ENCODE measurements around the gene DISC1. TPM values are rescaled to one million over a fixed set of nuclear protein-coding genes. Genes with fewer than 3 reads are reported as not detected.

DISC1 gene
- polyA plus RNA-seq, 1 of the 3 experiments (the other 2 are of a cell fraction) = 1.7 TPM

DNA sequence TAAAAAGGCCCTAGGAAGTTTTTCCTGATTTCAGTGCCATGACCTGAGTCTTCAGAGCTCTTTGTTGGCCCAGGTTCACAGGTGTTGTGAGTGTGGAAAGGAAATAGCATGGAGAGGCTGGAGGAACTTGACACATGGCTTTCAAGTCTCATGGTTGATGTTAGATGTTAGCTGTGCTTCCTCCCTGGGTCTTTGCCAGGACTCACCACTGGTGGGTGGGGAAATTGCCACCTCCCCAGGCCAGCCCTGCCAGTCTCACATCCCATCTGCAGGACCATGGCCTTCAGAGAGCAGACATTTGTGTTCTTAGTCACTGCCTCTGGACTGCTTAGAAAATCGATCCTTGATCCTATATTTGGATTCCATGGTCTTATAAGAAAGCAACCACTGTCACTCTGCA is 383.2 kb downstream of the DISC1 start:
- H3K27ac ChIP-seq (ENCODE audit: low read depth in 2 of 2, low read length in 1 of 2) = no peak overlapping the region

DNA sequence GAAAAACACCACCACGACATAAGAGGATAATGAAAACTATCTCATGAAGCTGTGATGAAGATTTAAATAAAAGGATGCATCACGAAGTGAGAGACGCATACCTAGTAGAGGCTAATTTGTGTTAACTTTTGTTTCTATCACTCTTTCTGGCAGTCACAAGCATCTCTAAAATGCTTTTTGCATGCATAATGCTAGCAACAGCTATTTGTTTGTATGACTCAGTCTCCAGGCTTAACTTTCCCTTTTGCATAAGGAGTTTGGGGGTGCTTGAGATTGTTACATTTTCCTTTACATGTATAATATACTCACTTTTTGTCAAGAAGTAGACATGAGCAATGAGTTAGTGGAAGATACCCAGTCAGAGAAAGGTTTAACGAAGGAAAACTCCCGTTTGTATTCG is 385.4 kb downstream of the DISC1 start:
- CTCF ChIA-PET = interaction anchor here (1.1 kb wide), 1 partner anchor 256 kb away, joined by 3 read pairs; no protein-coding TSS in a partner anchor
- Histone ChIP-seq H3K4me2 (no peak overlapping the region), H3K79me2 (ENCODE audit: insufficient read depth) (no peaks in the 10 kb centered on the region), H3K4me3 (ENCODE audit: low read depth in 2 of 2, low read length in 1 of 2) (no peak overlapping the region), H3K9ac (no peak overlapping the region), H3K36me3 (replicated peaks in 1 of 2; ENCODE audit: control insufficient read depth in 1 of 2, insufficient read depth in 2 of 2, low read length in 1 of 2) (no peaks in the 10 kb centered on the region), H3K27ac (ENCODE audit: low read depth in 2 of 2, low read length in 1 of 2) (no peak overlapping the region), H3F3A (replicated peaks; ENCODE audit: insufficient read depth) (no peaks in the 10 kb centered on the region), H4K20me1 (ENCODE audit: insufficient read depth) (no peaks in the 10 kb centered on the region), H3K9me3 (no peaks in the 10 kb centered on the region), H2AFZ (ENCODE audit: low read depth) (no peak overlapping the region), H3K27me3 (ENCODE audit: insufficient read depth) (no peaks in the 10 kb centered on the region), H3K9me2 (no peaks in the 10 kb centered on the region), H3K4me1 (ENCODE audit: control insufficient read depth in 1 of 2, insufficient read depth in 2 of 2, low read depth in 1 of 2, low read length in 1 of 2) (peaks cover 0 to 32% of the 10 kb centered on the region in 2 experiments; a peak in 2 of 4 replicates)
- POLR2A ChIA-PET = no interaction called here
- TF ChIP-seq POLR2AphosphoS5 (IDR thresholded peaks at IDR 0.05; ENCODE audit: low read depth, low read length) = no peak
- no peak for TF ChIP-seq TAF1 (IDR thresholded peaks at IDR 0.05; ENCODE audit: borderline replicate concordance, low read depth, low read length)
- no peak for TF ChIP-seq NFIC (IDR thresholded peaks at IDR 0.05; ENCODE audit: borderline replicate concordance)
- no peak for TF ChIP-seq MAX (IDR thresholded peaks at IDR 0.05; ENCODE audit: low read depth)
- no peak for TF ChIP-seq RAD21 (IDR thresholded peaks at IDR 0.05; ENCODE audit: low read length)
- TF ChIP-seq ELF1 (IDR thresholded peaks at IDR 0.05) = no peak
- TF ChIP-seq, protein P1, sequence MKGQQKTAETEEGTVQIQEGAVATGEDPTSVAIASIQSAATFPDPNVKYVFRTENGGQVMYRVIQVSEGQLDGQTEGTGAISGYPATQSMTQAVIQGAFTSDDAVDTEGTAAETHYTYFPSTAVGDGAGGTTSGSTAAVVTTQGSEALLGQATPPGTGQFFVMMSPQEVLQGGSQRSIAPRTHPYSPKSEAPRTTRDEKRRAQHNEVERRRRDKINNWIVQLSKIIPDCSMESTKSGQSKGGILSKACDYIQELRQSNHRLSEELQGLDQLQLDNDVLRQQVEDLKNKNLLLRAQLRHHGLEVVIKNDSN (IDR thresholded peaks at IDR 0.05; ENCODE audit: borderline replicate concordance, low read depth) = no peak
- no peak for TF ChIP-seq FOXJ3 (CRISPR knock-in tag; IDR thresholded peaks at IDR 0.05)
- no peak for TF ChIP-seq IRF3 (IDR thresholded peaks at IDR 0.05; ENCODE audit: low read depth, low read length)
- TF ChIP-seq EZH2phosphoT487 (IDR thresholded peaks at IDR 0.05; ENCODE audit: borderline replicate concordance, low read depth) = no peak
- no peak for TF ChIP-seq RCOR1 (IDR thresholded peaks at IDR 0.05; ENCODE audit: low read length)
- no peak for TF ChIP-seq SMC3 (IDR thresholded peaks at IDR 0.05; ENCODE audit: low read depth, low read length)
- TF ChIP-seq RXRA (IDR thresholded peaks at IDR 0.05; ENCODE audit: borderline replicate concordance, low read depth) = no peak
- no peak for TF ChIP-seq SIN3A (IDR thresholded peaks at IDR 0.05; ENCODE audit: borderline replicate concordance, low read depth, low read length)
- DNase-seq = no peak
- 94% methylated on average over 6 of the region's 6 CpGs for WGBS (ENCODE audit: low lambda C conversion rate)

More for the DNA sequence above, 383.2 kb downstream of the DISC1 start:
- TF ChIP-seq NFIC (IDR thresholded peaks at IDR 0.05; ENCODE audit: borderline replicate concordance) = no peak
- TF ChIP-seq CTCF (IDR thresholded peaks at IDR 0.05) = no peak
- no peak overlapping the region for H3K4me2 ChIP-seq
- DNase-seq = no peak
- no peaks in the 10 kb centered on the region for H3K27me3 ChIP-seq (ENCODE audit: insufficient read depth)
- no peak overlapping the region for H2AFZ ChIP-seq (ENCODE audit: low read depth)
- no peaks in the 10 kb centered on the region; the same call in 1 of the 2 replicates for H3K9me3 ChIP-seq
- H3F3A ChIP-seq (replicated peaks; ENCODE audit: insufficient read depth) = no peaks in the 10 kb centered on the region
- CTCF ChIA-PET = interaction anchor here (0.7 kb wide), 1 partner anchor 204 kb away, joined by 3 read pairs; no protein-coding TSS in a partner anchor
- POLR2A ChIA-PET = no interaction called here
- H3K4me3 ChIP-seq (ENCODE audit: low read depth in 2 of 2, low read length in 1 of 2) = no peak overlapping the region
- H3K79me2 ChIP-seq (ENCODE audit: insufficient read depth) = no peaks in the 10 kb centered on the region
- 50% methylated on average over 1 of the region's 1 CpG for WGBS (ENCODE audit: low lambda C conversion rate)
- no peaks in the 10 kb centered on the region for H3K36me3 ChIP-seq (replicated peaks in 1 of 2; ENCODE audit: control insufficient read depth in 1 of 2, insufficient read depth in 2 of 2, low read length in 1 of 2)
- no peak overlapping the region for H3K9ac ChIP-seq
- peaks cover 0 to 16% of the 10 kb centered on the region in 2 experiments; a peak in 2 of 4 replicates for H3K4me1 ChIP-seq (ENCODE audit: control insufficient read depth in 1 of 2, insufficient read depth in 2 of 2, low read depth in 1 of 2, low read length in 1 of 2)
- H3K9me2 ChIP-seq = no peaks in the 10 kb centered on the region
- H4K20me1 ChIP-seq (ENCODE audit: insufficient read depth) = no peaks in the 10 kb centered on the region

Data from SK-N-SH (cell line).